Activated T-helper 1 cell treated with anti-CD3 and anti-CD28 coated beads, Interleukin-2, amount 50 U/mL, for 16 hours (primary cell): ENCODE data around the gene TACC2.

Source experiments
- DNase-seq, 2 donors: peaks; one replicate each; pipeline ENCODE4 v3.0.0-alpha.2; 2020; ENCODE audit warnings: low read depth in 1 of 2, low spot score in 1 of 2

TACC2 gene

GRCh38 chr10:122291739-122292138, 302.8 kb downstream of the TACC2 start:
- DNase-seq: no peak

GRCh38 chr10:122292376-122292775, 303.4 kb downstream of the TACC2 start:
- no peak for DNase-seq

- DNase-seq: no peak
Observed at GRCh38 chr10:122293156-122293960, 304.4 kb downstream of the TACC2 start.

DNA sequence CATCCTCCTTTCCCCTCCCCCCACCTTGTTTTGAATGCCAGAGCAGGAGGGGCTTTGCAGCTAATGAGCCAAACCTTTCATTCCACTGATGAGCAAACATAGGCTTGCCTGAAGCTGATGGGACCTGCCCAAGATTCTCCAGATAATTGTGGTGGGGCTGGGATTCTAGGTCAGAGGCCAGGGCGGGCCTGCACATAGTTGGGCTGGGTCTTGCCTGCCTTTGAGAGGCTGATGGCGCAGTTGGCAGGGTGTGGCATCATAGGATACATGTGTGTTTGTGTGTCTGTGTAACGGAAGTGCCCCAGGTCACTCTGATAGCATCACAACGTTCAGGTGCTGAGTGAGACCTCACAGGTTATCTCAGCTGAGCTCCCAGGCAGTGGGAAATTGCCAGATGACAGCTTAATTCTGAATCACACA, 305.0 kb downstream of the TACC2 start:
- no peak for DNase-seq

DNA sequence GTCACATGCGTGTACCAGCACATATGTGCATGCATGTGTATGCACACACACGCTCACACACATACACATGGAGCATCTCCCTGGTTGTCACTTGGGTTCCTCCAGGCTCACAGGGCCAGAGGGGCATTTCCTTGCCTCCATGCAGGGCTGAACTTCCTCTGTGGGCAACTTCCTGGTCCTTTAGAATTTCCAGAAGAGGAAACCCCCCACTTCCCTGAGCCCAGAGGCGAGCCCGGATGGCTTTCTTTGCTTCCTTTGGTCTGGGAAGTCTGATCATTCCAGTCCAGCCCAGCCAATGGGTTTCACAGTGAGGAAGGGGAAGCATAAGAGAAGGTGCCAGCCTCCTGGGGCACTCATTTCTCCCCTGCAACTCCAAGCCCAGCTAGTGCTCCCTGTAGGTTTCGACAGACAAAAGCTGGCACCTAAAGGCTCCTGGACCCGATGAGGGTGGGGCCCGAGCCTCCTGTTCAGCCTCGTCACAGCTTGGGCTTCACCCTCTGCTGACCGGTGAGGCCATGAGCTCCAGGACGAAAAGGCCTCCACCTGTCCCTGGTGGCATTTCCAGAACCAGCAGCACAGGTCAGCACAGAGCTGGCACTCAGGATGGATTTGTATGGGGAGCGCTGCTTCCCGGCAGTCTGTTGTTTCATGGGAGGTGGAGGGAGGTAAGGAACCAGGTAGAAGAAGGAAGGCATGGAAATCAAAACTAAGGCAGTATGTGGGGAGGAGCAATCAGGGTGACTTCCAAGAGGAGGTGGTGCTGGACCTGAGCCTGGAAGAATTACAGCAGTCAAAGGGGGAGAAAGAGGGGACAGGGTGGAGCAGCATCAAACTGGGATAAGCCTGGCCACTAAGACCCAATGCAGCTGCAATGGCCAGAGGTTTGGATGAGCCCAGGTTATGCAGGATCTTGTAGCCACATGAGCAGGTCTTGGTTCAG, 305.8 kb downstream of the TACC2 start:
- DNase-seq: no peak

DNA sequence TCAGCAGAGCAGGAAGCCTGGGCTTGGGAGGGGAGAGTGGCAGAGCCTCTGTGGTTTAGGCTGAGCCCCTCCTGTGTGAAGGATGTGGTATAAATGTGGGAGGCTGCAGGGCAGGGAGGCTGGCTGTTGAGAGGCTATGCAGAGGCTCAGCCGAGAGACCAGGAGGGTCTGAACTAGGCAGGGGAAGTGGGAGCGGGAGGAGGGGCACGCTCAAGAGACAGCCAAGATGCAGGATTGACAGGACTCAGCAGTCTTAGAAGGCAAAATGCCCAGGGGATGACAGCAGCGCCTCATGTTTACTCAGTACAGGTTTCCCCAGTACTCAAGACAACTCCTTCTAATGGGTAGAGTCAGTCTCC, 306.5 kb downstream of the TACC2 start:
- DNase-seq: no peak

DNA sequence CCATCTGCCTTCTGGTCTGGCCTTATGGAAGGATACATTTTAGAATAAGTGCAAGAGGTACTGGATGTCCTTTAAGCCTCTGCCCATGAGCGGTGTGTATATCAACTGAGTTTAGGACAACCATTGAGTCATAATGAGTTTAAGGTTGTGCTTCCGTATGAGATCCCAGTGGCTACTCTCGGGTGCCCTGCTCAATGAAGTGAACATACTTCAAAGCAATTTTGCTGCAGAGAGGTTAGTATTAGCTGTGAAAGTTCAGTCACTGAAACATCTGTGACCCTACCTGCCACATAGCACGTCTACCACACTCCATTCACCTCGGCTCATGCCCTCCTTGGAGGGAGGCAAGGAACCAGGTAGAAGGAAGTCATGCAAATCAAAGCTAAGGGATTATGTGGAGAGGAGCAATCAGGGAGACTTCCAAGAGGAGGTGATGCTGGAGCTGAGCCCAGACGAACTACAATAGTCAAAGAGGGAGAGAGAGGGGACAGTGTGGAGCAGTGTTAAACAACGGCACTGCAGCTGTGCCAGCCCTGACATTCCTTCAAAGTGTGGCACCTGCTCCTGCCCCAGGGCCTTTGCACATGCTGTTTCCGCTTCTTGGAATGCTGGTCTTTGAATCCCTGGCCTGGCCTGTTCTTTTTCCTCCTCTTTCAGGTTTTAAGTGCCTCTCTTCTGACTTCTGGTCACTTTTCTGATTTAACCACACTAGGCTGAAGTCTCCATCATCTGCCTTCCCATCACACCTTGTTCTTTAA, 307.6 kb downstream of the TACC2 start:
- no peak for DNase-seq

DNA sequence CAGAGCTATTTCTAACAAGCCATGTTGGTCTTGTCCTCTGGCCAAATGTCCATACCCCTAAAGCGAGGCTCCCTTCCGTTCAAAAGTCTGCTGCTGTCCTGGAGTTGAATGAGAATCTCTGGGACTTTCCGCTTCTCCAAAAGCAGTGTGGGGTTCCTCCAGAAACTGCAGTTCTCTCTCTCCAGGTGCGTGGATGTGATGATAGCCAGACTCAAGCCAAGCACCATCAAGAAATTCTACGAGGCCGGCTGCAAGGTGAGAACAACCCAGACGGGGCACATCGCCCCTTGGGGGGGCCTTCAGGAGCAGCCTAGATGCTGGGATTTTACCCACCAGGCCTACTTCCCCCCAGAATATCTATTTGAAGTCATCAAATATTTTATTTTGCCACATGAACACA, 308.6 kb downstream of the TACC2 start:
- DNase-seq: no peak

DNA sequence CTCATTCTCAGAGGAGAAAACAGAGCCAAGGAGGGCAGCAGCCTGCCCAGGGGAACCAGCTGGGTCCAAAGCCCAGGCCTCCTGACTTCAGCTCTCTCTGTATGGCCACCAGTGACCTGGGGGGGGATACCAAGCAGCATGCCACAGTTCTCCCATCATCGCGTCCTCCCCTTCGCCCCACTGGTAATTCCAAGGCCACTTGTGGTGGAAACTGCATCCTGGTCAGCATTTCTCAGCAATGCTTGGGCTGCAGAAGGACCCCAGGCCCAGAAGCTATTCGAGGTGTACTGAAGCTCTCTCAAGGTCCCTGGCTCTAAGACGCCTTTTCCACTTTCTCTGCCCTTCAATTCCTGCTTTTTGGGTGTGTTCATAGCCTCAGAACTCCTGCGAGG, 309.2 kb downstream of the TACC2 start:
- DNase-seq: no peak

DNA sequence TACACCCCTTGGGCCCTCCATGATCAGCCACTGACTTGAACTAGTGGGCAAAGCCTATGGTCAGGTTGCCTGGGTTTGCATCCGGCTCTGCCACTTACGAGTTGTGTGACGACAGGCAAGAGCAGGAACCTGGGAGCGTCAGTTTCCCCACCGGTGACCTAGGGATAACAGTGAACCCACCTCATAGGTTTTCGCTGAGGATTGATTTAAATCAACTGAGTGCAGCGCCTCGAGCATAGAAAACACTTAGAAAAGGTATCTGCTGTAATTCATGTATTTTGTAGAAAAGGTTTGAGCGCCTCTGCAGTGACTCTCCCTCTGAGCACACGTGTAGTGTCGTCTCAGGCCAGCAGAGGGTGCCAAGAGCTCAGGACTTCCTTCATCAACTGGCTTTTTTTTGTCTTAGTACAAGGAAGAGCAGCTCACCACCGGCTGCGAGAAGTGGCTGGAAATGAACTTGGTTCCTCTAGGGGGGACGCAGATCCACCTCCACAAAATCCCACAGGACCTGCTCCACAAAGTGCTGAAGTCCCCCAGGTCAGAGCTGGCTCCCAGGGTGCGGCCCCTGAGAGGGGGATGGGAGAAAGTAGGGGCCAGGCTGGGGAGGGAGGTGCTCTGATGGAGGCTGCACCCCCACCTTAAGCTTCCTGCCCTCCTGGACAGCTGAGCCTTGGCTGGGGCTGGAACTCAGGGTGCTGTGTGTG, 309.8 kb downstream of the TACC2 start:
- peak; percentile 20 to 43 for DNase-seq

DNA sequence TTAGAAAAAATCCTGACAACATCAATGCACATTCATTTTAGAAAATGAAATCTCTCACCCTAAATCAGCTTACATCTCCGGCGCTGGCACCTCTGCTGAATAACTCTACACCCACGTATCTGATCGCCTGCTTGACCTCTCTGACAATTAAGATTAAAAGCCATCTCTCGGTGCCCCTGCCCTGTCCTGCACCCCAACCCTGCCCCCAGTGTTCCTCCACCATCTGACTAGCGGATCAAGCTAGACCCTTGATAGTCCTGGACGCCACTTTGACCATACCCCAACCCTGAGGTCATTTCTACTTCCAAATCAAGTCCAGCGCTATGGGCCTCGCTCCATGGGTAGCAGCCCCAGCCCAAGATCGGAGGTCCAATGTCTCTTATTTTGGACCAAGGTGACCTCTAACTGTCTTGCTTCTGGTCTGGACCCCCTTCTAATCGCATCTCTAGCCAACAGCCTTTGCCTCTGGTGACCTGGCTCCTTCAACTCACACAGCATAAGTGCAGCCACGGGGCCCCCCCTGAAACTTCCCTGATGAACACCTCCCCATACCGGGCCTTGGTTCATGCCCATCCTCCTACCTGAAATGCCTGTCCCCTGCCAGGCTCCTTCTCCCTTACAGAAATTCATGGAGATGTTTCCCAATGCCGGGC, 310.6 kb downstream of the TACC2 start:
- no peak for DNase-seq

- DNase-seq: no peak
Observed at GRCh38 chr10:122301055-122301810, 312.3 kb downstream of the TACC2 start.

- DNase-seq: no peak
Observed at GRCh38 chr10:122301811-122302115, 312.8 kb downstream of the TACC2 start.

GRCh38 chr10:122302315-122302714, 313.4 kb downstream of the TACC2 start:
- no peak for DNase-seq

- no peak for DNase-seq
Observed at GRCh38 chr10:122303271-122304053, 314.5 kb downstream of the TACC2 start.
